SIG-M5 (cell line): ENCODE results near the gene RNPEPL1.

Experiments
- DNase-seq: peaks from one replicate; lab custom pipeline; 2025; lab: John Stamatoyannopoulos, UW

RNPEPL1 gene

GRCh38 chr2:240577281-240578109 is 9.2 kb downstream of the RNPEPL1 start:
- no peak for DNase-seq

GRCh38 chr2:240578110-240578450 is 9.8 kb downstream of the RNPEPL1 start:
- DNase-seq: no peak

GRCh38 chr2:240578488-240578887 is 10.2 kb downstream of the RNPEPL1 start:
- DNase-seq: no peak

- no peak for DNase-seq
These were observed 10.9 kb downstream of the RNPEPL1 start for GRCh38 chr2:240579071-240579762.

GRCh38 chr2:240579771-240580614 is 11.7 kb downstream of the RNPEPL1 start:
- DNase-seq: no peak

GRCh38 chr2:240581811-240582210 is 13.5 kb downstream of the RNPEPL1 start:
- no peak for DNase-seq

- no peak for DNase-seq
These were observed 14.5 kb downstream of the RNPEPL1 start for GRCh38 chr2:240582781-240583180.

- DNase-seq: no peak
These were observed 15.5 kb downstream of the RNPEPL1 start for GRCh38 chr2:240583774-240584173.

- peak; percentile 50 for DNase-seq
These were observed 16.3 kb downstream of the RNPEPL1 start for GRCh38 chr2:240584486-240585031.

GRCh38 chr2:240585101-240585500 is 16.8 kb downstream of the RNPEPL1 start:
- DNase-seq: no peak

- no peak for DNase-seq
These were observed 17.5 kb downstream of the RNPEPL1 start for GRCh38 chr2:240585681-240586197.

GRCh38 chr2:240586198-240586918 is 18.1 kb downstream of the RNPEPL1 start, which contains the start of gene CAPN10:
Gene CAPN10, plus strand, starts transcription at chr2:240586734. Its CDS starts 178 bp downstream, at chr2:240586912.
- peak; percentile 69 for DNase-seq

GRCh38 chr2:240586919-240587800 is 18.9 kb downstream of the RNPEPL1 start:
- DNase-seq: no peak

GRCh38 chr2:240588006-240588655 is 19.8 kb downstream of the RNPEPL1 start:
- DNase-seq: no peak

- no peak for DNase-seq
These were observed 20.4 kb downstream of the RNPEPL1 start for GRCh38 chr2:240588669-240589068.

- DNase-seq: no peak
These were observed 21.1 kb downstream of the RNPEPL1 start for GRCh38 chr2:240589375-240589774.

- no peak for DNase-seq
These were observed 21.7 kb downstream of the RNPEPL1 start for GRCh38 chr2:240589850-240590525.

GRCh38 chr2:240590681-240591111 is 22.4 kb downstream of the RNPEPL1 start:
- DNase-seq: no peak

- DNase-seq: no peak
These were observed 22.9 kb downstream of the RNPEPL1 start for GRCh38 chr2:240591226-240591625.
